GM18858 (cell line): ENCODE data around the gene IL36RN.

ENCODE experiments used
- ATAC-seq: cut with Tn5 transposase; IDR thresholded peaks from one replicate; pipeline ENCODE4 v1.9.1; 2021; ENCODE audit not compliant: unreplicated experiment

IL36RN gene

DNA sequence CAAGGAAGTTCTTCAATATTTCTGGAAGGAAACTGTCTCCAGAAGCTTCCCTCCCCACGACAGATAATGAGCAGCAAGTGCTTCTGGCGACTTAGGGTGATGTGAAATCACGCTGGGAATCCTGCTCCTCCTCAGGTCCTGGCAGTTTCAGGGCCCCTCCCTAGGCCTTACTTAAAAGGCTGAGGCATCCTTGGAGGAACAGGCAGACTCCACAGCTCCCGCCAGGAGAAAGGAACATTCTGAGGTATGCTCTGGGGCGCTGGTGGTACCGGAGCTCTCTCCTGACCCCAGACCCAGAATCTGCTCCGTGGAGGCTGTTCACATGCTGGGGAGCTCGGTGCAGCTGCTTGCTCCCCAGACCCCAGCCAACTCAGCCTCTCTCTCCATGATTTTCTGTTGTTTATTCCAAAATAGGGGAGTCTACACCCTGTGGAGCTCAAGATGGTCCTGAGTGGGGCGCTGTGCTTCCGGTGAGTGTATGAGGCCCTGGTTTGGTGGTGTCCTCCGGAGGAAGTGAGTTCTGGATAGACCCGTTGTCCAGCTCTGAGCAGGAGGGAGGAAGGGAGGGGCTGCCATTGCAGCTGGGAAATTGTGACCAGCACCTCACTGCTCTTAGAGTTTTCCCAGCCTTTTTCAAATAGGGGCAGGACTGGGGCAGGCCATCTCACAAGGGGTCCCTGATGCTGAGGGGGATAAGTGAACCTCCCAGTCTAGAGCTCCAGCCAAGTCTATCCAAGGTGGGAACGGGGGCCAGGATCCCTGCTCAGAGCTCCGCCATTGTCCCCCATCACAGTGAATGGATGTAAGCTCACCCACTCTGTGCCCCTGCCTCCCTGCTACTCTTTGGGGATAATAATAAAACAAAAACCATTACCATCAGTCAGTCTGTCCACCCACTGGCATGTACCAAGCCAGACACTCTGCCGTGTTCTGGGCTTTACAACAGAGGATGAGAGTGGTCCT, at the start of gene IL36RN:
IL36RN (plus strand) TSS at position 201 of the 963 bp plus-strand sequence; CDS start at position 442, 241 bp downstream.
- ATAC-seq = no peak

DNA sequence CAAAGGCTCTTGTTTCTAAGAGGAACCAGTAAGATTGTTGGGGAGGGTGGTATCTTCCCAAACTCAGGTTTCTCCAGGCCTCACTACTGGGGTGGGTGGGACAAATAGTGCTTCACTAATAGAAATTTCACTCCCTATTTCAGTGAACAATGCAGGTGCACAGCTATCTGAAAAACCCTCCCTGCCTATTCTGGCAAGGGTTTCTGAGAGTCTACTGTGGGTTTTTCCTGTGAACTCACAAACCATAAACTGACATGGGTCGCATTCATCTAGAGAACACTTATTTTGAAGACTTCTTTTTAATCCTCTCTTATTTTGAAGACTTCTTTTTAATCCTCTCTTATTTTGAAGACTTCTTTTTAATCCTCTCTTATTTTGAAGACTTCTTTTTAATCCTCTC, 49.4 kb upstream of the IL36RN start:
- ATAC-seq = no peak

DNA sequence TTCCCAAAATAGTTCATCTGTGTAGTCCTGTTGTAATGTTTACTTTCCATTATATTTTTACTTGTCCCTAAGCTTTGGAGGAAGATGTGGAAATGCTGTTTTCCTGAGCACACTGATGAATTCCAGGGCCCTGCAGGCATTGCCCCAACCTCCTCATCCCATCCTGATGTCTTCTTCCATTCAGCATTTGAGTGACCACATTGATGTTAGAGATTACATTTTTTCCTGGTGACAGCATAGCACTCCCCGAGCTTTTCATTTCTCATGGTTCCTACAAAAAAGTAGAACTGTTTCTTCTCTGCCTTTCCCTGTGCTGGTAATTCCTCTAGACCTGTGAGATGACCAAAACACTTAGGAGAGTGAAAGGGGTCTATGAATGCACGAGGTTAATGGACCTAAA, 48.9 kb upstream of the IL36RN start:
- no peak for ATAC-seq

DNA sequence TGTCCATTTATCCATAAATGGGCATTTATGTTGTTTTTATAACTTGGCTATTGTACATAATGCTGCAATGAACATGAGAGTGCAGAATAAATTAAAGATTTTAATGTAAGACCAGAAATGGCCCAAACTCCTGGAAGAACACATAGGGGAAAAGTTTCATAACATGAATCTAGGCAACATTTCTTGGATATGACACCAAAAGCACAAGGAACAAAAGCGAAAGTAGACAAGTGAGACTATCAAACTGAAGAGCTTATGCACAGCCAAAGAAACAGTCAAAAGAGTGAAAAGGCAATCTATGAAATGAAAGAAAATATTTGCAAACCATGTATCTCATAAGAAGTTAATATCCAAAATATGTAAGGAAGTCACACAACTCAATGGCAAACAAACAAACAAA, 47.9 kb upstream of the IL36RN start:
- ATAC-seq = no peak

DNA sequence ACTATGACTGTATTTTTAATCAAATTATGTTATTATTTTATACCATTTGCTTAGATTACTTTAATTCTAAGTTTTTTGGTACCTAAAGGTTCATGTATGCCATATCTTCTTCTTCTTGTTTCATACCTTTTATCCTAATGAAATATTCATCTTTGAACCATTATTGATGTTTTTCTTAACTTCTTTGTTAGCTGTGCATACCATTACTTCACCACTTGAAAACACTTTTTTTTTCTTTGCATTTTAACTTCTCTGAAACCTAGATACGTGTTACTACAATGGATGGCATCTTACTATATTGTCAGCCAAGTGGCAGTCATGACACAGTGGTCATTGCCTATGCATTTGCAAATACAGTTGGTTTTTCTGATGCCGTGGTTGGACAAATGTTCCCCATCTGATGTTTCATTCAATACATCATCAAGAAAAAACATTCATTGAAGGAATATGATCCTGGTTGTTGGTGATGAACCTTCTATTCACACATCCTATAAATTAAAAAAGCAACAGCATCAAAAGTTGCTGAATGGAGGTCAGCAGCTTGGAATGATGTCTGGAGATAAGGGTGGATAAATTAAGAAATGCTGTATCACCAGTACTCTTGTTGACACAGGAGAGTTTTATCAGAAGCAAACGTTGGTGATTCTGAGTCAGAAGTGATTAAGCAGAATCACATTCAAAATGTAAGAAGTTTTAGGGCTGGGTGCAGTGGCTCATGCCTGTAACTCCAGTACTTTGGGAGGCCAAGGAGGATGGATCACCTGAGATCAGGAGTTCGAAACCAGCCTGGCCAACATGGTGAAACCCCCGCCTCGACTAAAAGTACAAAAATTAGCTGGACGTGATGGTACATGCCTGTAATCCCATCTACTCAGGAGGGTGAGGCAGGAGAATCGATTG, 46.3 kb upstream of the IL36RN start:
- no peak for ATAC-seq

DNA sequence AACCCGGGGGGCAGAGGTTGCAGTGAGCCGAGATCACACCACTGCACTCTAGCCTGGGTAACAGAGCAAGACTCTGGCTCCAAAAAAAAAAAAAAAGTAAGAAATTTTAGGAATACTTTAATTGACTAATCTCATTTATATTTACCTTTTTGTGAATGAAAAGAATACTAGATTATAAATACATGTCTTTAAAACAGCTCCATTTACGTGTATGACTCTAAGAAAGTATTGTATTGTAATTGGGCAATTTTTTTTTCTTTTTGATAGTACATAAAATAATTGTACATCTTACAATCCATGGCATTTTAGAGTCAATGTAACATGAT, 45.7 kb upstream of the IL36RN start:
- no peak for ATAC-seq

DNA sequence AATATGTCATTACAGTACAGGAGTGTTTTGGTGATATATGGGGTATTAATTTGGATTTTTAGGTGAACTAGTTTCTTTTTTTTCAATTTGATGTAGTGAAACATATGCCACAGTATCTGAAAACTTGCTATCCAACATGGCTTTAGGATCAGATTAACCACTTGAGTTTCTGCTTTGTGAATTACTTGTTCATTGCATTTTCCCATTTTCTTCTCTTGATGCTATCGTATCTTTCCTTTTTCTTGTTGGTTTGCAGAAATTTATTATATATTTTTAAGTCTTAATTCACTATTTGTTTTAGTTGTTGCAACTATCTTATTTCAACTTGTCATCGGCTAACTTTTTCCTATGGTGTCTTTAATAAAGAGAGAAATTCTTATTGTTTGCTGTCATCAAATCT, 44.9 kb upstream of the IL36RN start:
- ATAC-seq = no peak

DNA sequence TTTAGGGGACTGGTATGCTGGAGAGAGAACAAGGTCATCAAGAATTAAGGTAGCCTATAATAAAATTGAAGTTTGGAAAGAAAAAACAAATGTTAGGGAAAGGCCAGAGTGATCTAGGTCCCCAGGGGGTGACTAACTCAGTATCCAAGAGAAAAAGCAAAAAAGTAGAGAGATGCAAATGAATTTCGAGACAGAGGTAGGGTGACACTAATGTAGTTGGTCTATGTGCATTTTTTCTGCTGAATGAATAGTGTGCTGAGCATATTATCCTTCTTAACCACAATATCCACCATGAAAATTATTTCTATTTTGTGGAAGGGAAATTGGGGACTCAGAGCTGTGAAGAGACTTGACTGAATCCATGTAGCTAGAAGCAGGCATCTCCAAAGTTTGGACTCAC, 44.0 kb upstream of the IL36RN start:
- no peak for ATAC-seq

DNA sequence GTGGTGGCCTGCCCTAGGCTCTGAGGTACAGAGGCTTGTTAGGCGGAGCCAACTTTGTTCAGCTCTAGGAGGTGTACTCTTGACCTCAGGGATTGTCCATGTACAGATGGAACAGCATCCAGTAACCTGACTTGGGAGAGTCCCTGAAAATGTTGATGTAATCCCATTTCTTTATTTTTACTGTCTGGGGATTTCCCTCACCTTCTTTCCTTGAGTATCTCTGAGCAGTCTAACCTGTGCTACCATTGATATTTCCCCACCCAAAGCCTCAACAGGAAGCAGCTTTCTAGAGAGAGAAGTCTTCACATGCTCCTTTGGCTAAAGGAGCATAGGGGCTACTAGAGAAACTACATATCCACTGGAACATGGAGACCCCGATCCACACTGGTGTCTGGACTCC, 43.3 kb upstream of the IL36RN start:
- ATAC-seq = no peak

DNA sequence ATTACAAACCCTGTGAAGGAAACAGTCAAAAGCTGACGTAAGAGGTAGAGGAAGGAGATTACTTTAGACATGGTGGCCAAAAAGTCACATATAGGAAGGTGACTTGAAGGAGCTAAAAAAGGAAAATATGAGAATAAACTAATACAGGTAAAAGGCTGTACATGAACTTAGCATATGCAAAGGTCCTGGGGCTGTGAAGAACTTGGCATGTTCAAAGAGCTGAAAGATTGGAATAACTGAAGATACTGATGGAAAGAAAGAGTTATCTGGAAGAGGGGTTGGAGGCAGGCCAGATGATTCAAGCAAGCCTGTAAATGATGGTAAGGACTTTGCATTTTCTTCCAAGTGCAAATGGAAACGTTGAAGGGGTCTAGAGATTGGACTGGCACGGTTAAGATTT, 40.5 kb upstream of the IL36RN start:
- no peak for ATAC-seq

DNA sequence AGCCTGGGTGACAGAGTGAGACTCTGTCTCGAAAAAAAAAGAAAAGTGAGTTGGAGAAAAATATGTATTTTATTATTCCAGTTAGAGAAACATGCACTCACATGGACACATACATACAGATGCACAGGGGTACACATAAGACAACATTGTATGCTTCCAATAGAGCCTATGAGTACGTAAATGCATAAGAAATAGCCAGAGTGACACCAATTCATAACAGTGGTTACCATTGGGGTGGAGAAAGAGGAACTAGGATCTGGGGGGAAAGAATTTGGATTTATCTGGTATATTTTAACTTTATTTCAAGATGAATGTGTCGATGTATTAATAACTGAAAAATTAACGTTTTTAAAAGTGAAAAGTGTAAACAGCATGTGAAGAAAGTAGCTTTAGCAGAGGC, 37.7 kb upstream of the IL36RN start:
- ATAC-seq = no peak

DNA sequence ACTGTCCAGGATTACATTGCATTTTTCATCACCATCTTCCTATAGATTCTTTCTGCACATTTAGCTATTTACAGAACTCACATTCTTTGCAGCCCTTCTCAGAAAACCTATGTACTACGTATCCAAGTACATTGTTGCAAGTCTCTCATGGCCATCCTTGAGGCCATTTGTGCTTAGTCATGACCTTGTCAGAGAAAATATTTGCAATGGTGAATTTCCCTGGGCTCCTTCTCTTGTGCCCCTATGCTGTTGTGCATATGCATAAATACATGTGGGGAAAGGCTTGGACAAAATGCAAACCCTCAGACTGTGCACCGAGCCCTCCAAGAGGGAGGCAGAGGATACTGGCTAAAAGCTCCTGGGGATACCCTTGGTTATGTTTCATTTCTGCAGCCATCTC, 34.2 kb upstream of the IL36RN start:
- no peak for ATAC-seq

DNA sequence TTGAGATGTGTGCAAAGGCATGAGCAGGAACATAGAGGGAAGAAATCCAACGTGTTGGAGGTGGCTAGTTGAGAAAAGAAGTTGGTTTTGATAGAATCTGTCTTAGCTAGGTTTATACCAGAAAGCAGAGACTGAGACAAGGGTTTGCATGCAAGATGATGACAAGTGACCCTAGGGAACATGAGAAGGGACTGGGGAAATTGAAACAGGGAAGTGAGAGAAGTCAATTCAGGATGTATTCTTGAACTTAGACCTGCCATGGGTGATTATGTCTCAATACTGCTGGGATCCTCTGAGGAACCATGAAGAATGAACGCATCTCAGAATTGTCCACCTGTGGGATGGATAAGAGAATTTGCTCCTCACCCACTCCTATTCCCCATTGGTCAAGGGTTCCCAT, 33.3 kb upstream of the IL36RN start:
- ATAC-seq = no peak

DNA sequence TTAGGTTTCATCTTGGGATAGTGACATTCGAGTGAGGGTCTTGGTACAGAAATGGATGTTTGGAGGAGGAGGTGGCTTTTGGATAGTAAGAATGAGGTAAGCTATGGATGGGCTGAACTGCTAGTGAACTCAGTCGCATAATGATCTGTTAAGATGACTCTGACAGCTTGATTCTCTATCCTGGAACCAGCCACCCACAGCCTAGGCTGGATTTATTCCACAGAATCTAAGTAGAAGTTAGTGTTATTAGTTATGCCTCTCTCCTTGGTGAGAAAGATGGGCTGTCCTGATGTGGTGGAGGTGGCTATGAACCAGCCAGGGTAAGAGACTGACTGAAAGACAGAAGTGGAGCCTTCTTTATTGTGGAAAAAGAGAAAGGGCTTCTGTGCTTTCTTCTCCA, 31.3 kb upstream of the IL36RN start:
- no peak for ATAC-seq

DNA sequence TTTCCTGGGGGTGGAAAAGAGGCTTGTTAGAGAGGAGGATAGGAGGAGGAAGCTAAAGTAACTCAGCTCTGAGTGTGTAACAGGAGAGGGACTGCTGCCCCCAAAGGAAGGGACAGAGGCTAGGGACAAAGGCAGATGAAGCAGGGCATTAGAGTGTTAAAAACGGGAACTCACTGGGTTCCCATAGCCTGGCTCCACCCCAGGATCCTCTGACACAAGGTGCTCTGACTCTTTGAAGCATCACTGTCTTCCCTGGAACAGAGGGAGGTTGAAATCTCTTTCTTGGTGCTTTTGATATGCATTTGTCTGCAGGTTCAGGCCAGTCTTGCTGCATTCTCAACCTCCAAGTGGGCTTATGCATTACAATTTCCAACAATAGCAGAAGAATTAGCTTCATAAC, 30.9 kb upstream of the IL36RN start:
- no peak for ATAC-seq

DNA sequence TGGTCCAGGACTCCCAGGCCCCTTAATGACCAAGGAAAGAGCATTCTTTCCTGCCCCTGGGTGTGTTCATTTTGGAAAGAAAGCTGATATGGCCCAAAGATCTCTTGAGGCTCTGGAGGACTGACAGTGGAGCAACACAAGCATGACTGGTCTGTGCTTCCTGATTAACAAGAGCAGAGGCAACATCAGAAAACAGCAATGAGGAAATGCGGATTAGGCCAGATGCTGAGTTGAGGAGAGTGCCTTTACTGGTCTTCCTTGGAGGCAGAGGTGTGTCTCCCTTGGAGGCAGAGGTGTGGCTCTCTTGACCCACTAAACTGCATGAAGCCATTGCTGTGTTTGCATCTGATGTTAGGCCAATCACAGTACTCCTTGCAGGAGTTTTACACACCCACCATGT, 26.3 kb upstream of the IL36RN start:
- ATAC-seq = no peak

DNA sequence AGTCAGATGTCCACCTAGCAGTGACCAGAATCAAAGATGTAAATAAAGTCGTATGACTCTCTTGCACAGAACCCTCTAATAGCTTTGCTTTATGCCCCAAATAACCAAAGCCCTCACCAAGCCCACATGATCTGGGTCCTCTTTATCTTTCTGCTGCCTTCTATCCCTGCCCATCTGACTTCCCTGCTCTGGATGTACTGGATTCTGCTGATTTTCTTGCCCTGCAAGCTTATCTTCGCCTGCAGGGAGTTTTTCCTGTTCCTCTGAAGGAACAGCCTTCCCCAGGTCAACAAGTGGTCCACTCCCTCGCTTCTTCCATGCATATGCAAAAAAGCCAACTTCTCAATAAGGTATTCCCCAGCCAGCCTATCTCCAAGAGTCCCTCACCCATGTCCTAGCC, 25.0 kb upstream of the IL36RN start:
- ATAC-seq = no peak

DNA sequence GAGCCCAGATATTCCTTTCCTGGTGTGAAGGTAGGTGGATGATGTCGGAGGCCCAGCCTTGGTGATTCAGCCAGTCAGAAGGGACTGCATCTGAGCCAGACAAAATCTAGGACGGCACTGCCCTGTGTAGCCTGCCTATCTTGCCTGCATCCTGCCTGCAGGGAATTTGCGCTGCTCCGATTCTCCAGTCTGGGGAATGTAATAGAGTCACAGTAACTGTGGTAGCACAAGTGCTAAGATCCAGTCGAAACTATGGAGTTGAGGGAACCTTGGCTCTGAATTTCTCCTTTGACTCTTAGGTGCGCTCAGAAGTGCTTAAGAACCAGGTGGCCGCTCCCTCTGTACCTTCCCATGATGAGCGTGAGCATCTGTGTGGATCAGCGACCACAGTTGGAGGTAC, 22.2 kb upstream of the IL36RN start:
- ATAC-seq = no peak

DNA sequence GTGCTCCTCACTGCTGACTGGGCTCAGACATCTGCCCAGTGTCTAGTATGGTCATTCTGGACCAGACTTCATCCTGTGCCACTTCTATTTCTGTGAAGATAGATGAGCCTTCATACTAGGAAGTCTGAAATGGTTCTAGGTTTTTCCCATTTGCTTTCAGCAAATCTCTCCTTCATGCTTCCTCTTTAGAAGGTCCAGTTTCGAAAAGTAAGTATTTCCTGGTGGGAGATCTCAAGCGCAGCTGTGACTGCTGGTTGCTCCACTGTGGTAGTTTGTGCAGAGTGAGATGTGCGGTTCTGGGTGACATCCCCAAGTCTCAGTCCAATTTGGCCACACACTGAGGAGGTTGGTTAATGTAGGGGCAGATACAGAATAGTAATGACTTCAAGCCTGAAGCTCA, 20.7 kb upstream of the IL36RN start:
- no peak for ATAC-seq

DNA sequence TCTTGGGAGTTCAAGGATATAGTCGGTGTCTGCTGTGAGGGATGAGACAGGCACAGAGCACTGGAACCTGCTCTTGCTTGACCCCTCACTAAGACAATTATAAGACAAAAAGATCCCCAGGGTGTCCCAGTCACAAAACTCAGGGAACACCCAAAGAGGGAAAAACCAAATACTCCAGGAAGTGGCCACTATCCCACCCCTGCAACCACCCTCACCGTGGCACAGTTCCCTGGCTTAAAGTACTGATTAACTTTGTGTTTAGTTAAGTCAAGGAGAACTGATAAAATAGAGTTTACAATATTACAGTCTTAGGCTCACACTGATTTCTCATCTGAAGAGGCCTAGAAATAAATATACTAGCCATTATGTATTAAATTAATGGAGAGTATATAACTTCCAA, 19.8 kb upstream of the IL36RN start:
- ATAC-seq = no peak

DNA sequence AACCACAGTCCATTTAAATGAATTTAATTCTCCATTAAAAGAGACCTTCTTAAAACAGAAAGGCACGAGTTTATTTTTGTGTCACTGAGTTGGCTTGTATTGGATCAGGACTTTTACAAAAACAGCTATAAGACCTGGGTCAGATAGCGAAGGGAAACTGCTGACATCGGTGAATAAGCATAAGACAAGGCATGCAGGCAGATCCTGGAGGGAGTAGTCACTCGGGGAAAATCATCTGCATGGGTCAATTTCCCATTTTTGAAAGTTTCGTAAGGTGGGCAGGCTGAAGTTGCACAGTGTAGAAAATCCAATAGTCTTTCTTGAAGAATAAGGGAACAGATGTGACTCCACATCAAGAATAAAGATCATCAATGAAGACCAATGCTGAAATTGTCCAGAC, 19.3 kb upstream of the IL36RN start:
- no peak for ATAC-seq

DNA sequence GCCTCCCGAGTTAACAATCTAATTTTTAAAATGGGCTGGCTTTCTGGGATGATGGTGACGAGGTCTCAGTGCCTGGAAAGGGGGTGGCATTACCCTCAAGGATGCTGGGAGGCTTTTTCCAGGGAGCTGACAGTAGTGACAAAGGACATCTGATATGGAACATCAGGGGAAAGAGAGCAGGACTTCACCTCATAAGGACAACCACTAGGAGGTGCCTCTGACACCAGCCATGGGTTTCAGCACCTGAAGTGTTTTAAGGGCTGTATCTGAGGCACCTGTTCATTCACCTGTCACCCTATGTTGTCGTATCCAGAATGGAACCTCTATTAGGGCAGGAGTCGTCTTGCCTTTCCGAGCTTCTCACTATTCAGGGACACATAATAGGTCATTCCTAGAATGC, 17.1 kb upstream of the IL36RN start:
- ATAC-seq = no peak
